Sigmoid colon (tissue), 3 donors: ENCODE measurements around the gene GPR32.

ENCODE experiments used
- CTCF ChIP-seq, 4 experiments: fragments of 450-650 bp in 3 of 4; fragments of 200-600 bp in 1 of 4; IDR thresholded peaks; one replicate each; pipeline ENCODE4 v1.5.1; 2016 to 2019; ENCODE audit warnings: antibody characterized with exemption in 4 of 4, mild to moderate bottlenecking in 3 of 4, moderate library complexity in 2 of 4
- POLR2A ChIP-seq, 2 donors: fragments of 450-650 bp; IDR thresholded peaks; one replicate each; pipeline ENCODE4 v1.6.1; 2016; ENCODE audit warnings: antibody characterized with exemption in 2 of 2, mild to moderate bottlenecking in 2 of 2, moderate library complexity in 2 of 2

- TF ChIP-seq CTCF (IDR thresholded peaks at IDR 0.05), result no peak
- no peak for TF ChIP-seq POLR2A (IDR thresholded peaks at IDR 0.05)
Measured at GRCh38 chr19:50790922-50791467, 20.7 kb downstream of the GPR32 start.
